K562 (cell line): Measurements from ENCODE around the gene SLC22A12. TPM values are rescaled to one million over a fixed set of nuclear protein-coding genes. Genes with fewer than 3 reads are reported as not detected.

Source experiments
- CBFB ChIP-seq: sonication (generic); formaldehyde crosslinking; IDR thresholded peaks from 2 replicates; pipeline ENCODE4 v1.4.0; 2020; ENCODE audit warnings: mild to moderate bottlenecking, missing genetic modification reagents
- HDAC1 ChIP-seq, 2 experiments: fragments of 450-650 bp; IDR thresholded peaks; 2 replicates each; pipeline ENCODE4 v1.6.1; 2016 to 2017; ENCODE audit warnings: inconsistent platforms in 1 of 2, mild to moderate bottlenecking in 1 of 2, moderate library complexity in 1 of 2
- MAFG ChIP-seq: fragments of 450-650 bp; conservative IDR thresholded peaks from 2 replicates; pipeline ENCODE4 v1.6.1; 2016; ENCODE audit warnings: missing genetic modification characterization, missing compliant biosample characterization
- MEF2D ChIP-seq: conservative IDR thresholded peaks from 2 replicates; pipeline ENCODE4 v1.6.1; 2016; ENCODE audit warnings: low read depth, missing genetic modification characterization, missing compliant biosample characterization
- NFE2L1 ChIP-seq: fragments of 450-650 bp; IDR thresholded peaks from 2 replicates; pipeline ENCODE4 v1.6.1; 2016; ENCODE audit warnings: missing genetic modification characterization, low read depth, mild to moderate bottlenecking, missing compliant biosample characterization, moderate library complexity, borderline replicate concordance
- PPARD ChIP-seq: fragments of 250-450 bp; sonication (Bioruptor Pico); IDR thresholded peaks from 2 replicates; pipeline ENCODE4 v1.8.0; 2022; ENCODE audit warnings: inconsistent platforms, mild to moderate bottlenecking, moderate library complexity
- PRPF4 ChIP-seq: fragments of 200-400 bp; formaldehyde crosslinking; IDR thresholded peaks from one replicate; pipeline ENCODE4 v1.6.1; 2017; ENCODE audit warnings: low read length, low read depth, mild to moderate bottlenecking; ENCODE audit not compliant: insufficient read depth, poor library complexity, severe bottlenecking
- RFX5 ChIP-seq: IDR thresholded peaks from 2 replicates; pipeline ENCODE4 v1.6.1; 2011; ENCODE audit warnings: low read depth, mild to moderate bottlenecking, improper control_type of control experiment, low read length
- SMARCB1 ChIP-seq: IDR thresholded peaks from 2 replicates; pipeline ENCODE4 v1.6.1; 2011; ENCODE audit warnings: improper control_type of control experiment, low read depth; ENCODE audit not compliant: insufficient read length
- ZHX1 ChIP-seq: fragments of 150-350 bp; conservative IDR thresholded peaks from 2 replicates; pipeline ENCODE4 v1.6.1; 2014; ENCODE audit warnings: low read length
- ZNF324 ChIP-seq: fragments of 250-450 bp; sonication (Bioruptor Pico); IDR thresholded peaks from 2 replicates; pipeline ENCODE4 v1.4.0; 2020; ENCODE audit warnings: mild to moderate bottlenecking
- ZNF408 ChIP-seq: fragments of 250-450 bp; sonication (Bioruptor Pico); IDR thresholded peaks from 2 replicates; pipeline ENCODE4 v1.4.0; 2020; ENCODE audit warnings: low read depth, mild to moderate bottlenecking, moderate library complexity
- polyA plus RNA-seq, 8 experiments: library from polyadenylated mRNA; depleted of rRNA in 4 of 8; stranded (reverse) in 5 of 8; unstranded in 3 of 8; fragments of >200 nt; fragmentation: Nextera tagmentation in 2 of 8; fragmentation: Illumina TruSeq in 1 of 8; extraction: Ambion mirVana in 2 of 8; extraction: Trizol in 1 of 8; gene quantifications; 2 replicates each; pipeline versions ENCODE4 v1.2.1 to v1.2.3, GENCODE V29; 2011 to 2014; ENCODE audit warnings: inconsistent platforms in 1 of 8, missing spikeins in 1 of 8
- total RNA-seq, 7 experiments: library from RNA; depleted of rRNA in 6 of 7; stranded (reverse); fragments of >200 nt in 6 of 7; fragmentation: Illumina TruSeq in 2 of 7; extraction: Trizol in 2 of 7; gene quantifications; 2 replicates each; pipeline versions ENCODE4 v1.2.1 to v1.2.3, GENCODE V29; 2011 to 2021; ENCODE audit warnings: low replicate concordance in 1 of 7
- TF ChIP-seq, protein P1 (sequence below): fragments of 450-650 bp; IDR thresholded peaks from 2 replicates; pipeline ENCODE4 v1.6.1; 2017; ENCODE audit warnings: antibody characterized with exemption, mild to moderate bottlenecking

Gene SLC22A12
- total and polyA plus RNA-seq, 9 of the 15 experiments (the other 6 are each of a cell fraction or from before 2014, with no cell fraction given), result not detected

- TF ChIP-seq NFE2L1 (tag), result no peak
- no peak for TF ChIP-seq PRPF4
- TF ChIP-seq MEF2D (tag), result no peak
- no peak for TF ChIP-seq CBFB (CRISPR knock-in tag)
- no peak for TF ChIP-seq SMARCB1
- TF ChIP-seq, protein P1, sequence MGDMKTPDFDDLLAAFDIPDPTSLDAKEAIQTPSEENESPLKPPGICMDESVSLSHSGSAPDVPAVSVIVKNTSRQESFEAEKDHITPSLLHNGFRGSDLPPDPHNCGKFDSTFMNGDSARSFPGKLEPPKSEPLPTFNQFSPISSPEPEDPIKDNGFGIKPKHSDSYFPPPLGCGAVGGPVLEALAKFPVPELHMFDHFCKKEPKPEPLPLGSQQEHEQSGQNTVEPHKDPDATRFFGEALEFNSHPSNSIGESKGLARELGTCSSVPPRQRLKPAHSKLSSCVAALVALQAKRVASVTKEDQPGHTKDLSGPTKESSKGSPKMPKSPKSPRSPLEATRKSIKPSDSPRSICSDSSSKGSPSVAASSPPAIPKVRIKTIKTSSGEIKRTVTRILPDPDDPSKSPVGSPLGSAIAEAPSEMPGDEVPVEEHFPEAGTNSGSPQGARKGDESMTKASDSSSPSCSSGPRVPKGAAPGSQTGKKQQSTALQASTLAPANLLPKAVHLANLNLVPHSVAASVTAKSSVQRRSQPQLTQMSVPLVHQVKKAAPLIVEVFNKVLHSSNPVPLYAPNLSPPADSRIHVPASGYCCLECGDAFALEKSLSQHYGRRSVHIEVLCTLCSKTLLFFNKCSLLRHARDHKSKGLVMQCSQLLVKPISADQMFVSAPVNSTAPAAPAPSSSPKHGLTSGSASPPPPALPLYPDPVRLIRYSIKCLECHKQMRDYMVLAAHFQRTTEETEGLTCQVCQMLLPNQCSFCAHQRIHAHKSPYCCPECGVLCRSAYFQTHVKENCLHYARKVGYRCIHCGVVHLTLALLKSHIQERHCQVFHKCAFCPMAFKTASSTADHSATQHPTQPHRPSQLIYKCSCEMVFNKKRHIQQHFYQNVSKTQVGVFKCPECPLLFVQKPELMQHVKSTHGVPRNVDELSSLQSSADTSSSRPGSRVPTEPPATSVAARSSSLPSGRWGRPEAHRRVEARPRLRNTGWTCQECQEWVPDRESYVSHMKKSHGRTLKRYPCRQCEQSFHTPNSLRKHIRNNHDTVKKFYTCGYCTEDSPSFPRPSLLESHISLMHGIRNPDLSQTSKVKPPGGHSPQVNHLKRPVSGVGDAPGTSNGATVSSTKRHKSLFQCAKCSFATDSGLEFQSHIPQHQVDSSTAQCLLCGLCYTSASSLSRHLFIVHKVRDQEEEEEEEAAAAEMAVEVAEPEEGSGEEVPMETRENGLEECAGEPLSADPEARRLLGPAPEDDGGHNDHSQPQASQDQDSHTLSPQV, result no peak
- TF ChIP-seq MAFG (tag), result no peak
- TF ChIP-seq RFX5, result no peak
- no peak for TF ChIP-seq ZNF324 (CRISPR knock-in tag)
- no peak for TF ChIP-seq ZNF408
- no peak for TF ChIP-seq ZHX1
- no peak for TF ChIP-seq PPARD (CRISPR knock-in tag)
- TF ChIP-seq HDAC1 (IDR thresholded peaks at IDR 0.05), result no peak
Observed at GRCh38 chr11:64598106-64598796, 7.2 kb downstream of the SLC22A12 start (continued).
